Measurements from ENCODE around the gene CDKN2B-AS1. TPM values are rescaled to one million over a fixed set of nuclear protein-coding genes. Genes with fewer than 3 reads are reported as not detected.

CDKN2B-AS1 gene
- total and polyA plus RNA-seq, 3 donors from 2014 or later, result 2.2 to 3.5 (median 3.0) TPM

- intact Hi-C loops (cut with DNase I; ENCODE audit: low total_unique reads), result no loop called here
- DNase-seq, result no peak
- no peak overlapping the region for H3K4me3 ChIP-seq
- 82 to 96% methylated on average over 1 of the region's 1 CpG for WGBS, 2 donors
- no peaks in the 10 kb centered on the region for H3K9me3 ChIP-seq
- no peak for TF ChIP-seq POLR2A (IDR thresholded peaks at IDR 0.05)
- TF ChIP-seq CTCF (IDR thresholded peaks at IDR 0.05), result no peak
- H3K27ac ChIP-seq, result no peak overlapping the region
- H3K4me1 ChIP-seq, result no peaks in the 10 kb centered on the region
- no peaks in the 10 kb centered on the region for H3K36me3 ChIP-seq (ENCODE audit: low read depth, missing control alignments)
- H3K27me3 ChIP-seq, result no peaks in the 10 kb centered on the region
These were observed 125.6 kb downstream of the CDKN2B-AS1 start for GRCh38 chr9:22120159-22120549.

- Histone ChIP-seq H3K27ac (no peak overlapping the region), H3K36me3 (ENCODE audit: low read depth, missing control alignments) (no peaks in the 10 kb centered on the region), H3K4me3 (no peak overlapping the region), H3K9me3 (no peaks in the 10 kb centered on the region), H3K27me3 (no peaks in the 10 kb centered on the region), H3K4me1 (no peaks in the 10 kb centered on the region)
- intact Hi-C loops (cut with DNase I; ENCODE audit: low total_unique reads), result no loop called here
- TF ChIP-seq CTCF (IDR thresholded peaks at IDR 0.05) (no peak), POLR2A (IDR thresholded peaks at IDR 0.05) (no peak)
- DNase-seq, result no peak
- WGBS, 2 donors, result 83 to 94% methylated on average over 1 of the region's 1 CpG
These were observed 126.0 kb downstream of the CDKN2B-AS1 start for GRCh38 chr9:22120595-22120994.

- DNase-seq, result no peak
- TF ChIP-seq CTCF (IDR thresholded peaks at IDR 0.05), result no peak
- TF ChIP-seq POLR2A (IDR thresholded peaks at IDR 0.05), result no peak
- WGBS, 2 donors, result 52 to 65% methylated on average over 6 of the region's 6 CpGs
- intact Hi-C loops (cut with DNase I; ENCODE audit: low total_unique reads), result no loop called here
- H3K36me3 ChIP-seq (ENCODE audit: low read depth, missing control alignments), result no peaks in the 10 kb centered on the region
- H3K27me3 ChIP-seq, result no peaks in the 10 kb centered on the region
- H3K27ac ChIP-seq, result no peak overlapping the region
- no peaks in the 10 kb centered on the region for H3K9me3 ChIP-seq
- H3K4me1 ChIP-seq, result no peaks in the 10 kb centered on the region
- no peak overlapping the region for H3K4me3 ChIP-seq
These were observed 129.8 kb downstream of the CDKN2B-AS1 start for GRCh38 chr9:22124263-22125011.

GRCh38 chr9:22129133-22129532 is 134.5 kb downstream of the CDKN2B-AS1 start:
- Histone ChIP-seq H3K27ac (peak overlapping the region in 1 of 2 donors; percentile 13), H3K9me3 (no peaks in the 10 kb centered on the region), H3K36me3 (ENCODE audit: low read depth, missing control alignments) (no peaks in the 10 kb centered on the region), H3K4me3 (no peak overlapping the region), H3K4me1 (no peaks in the 10 kb centered on the region), H3K27me3 (no peaks in the 10 kb centered on the region)
- intact Hi-C loops (cut with DNase I; ENCODE audit: low total_unique reads), result no loop called here
- DNase-seq, result no peak
- no peak for TF ChIP-seq POLR2A (IDR thresholded peaks at IDR 0.05)
- no peak for TF ChIP-seq CTCF (IDR thresholded peaks at IDR 0.05)
- 35 to 42% methylated on average over 1 of the region's 1 CpG for WGBS, 2 donors

GRCh38 chr9:22129633-22130032 is 135.0 kb downstream of the CDKN2B-AS1 start:
- no peaks in the 10 kb centered on the region for H3K36me3 ChIP-seq (ENCODE audit: low read depth, missing control alignments)
- TF ChIP-seq CTCF (IDR thresholded peaks at IDR 0.05) (no peak), POLR2A (IDR thresholded peaks at IDR 0.05) (no peak)
- H3K4me1 ChIP-seq, result no peaks in the 10 kb centered on the region
- H3K4me3 ChIP-seq, result no peak overlapping the region
- H3K9me3 ChIP-seq, result no peaks in the 10 kb centered on the region
- no peak for DNase-seq
- intact Hi-C loops (cut with DNase I; ENCODE audit: low total_unique reads), result no loop called here
- WGBS, 2 donors, result 82 to 83% methylated on average over 3 of the region's 3 CpGs
- H3K27me3 ChIP-seq, result no peaks in the 10 kb centered on the region
- no peak overlapping the region for H3K27ac ChIP-seq
